COLO829 (cell line): ENCODE results near the gene DMRTA2.
A peak's percentile ranks its signal among the peaks of the same experiment; 100 is the strongest.

Source experiments
- DNase-seq: peaks from one replicate; pipeline ENCODE4 v3.0.0; 2012; ENCODE audit warnings: low spot score

The DMRTA2 gene

GRCh38 chr1:50422946-50423669 lies at the start of gene DMRTA2:
Gene DMRTA2, minus strand, starts transcription at chr1:50423443. Its CDS starts 1,907 bp downstream, at chr1:50421536.
- DNase-seq = peak; percentile 57

GRCh38 chr1:50471967-50472366 lies 48.7 kb upstream of the DMRTA2 start:
- DNase-seq = no peak

- no peak for DNase-seq
These were observed 39.7 kb upstream of the DMRTA2 start for GRCh38 chr1:50462964-50463363.

GRCh38 chr1:50458507-50458906 lies 35.3 kb upstream of the DMRTA2 start:
- DNase-seq = no peak

- no peak for DNase-seq
These were observed 31.7 kb upstream of the DMRTA2 start for GRCh38 chr1:50454911-50455310.

- DNase-seq = no peak
These were observed 30.0 kb upstream of the DMRTA2 start for GRCh38 chr1:50453266-50453665.

GRCh38 chr1:50452700-50453099 lies 29.5 kb upstream of the DMRTA2 start:
- DNase-seq = no peak

GRCh38 chr1:50450861-50451653 lies 27.8 kb upstream of the DMRTA2 start:
- no peak for DNase-seq

GRCh38 chr1:50447961-50448360 lies 24.7 kb upstream of the DMRTA2 start:
- no peak for DNase-seq

GRCh38 chr1:50441183-50441582 lies 17.9 kb upstream of the DMRTA2 start:
- no peak for DNase-seq

- DNase-seq = no peak
These were observed 15.7 kb upstream of the DMRTA2 start for GRCh38 chr1:50438945-50439344.

- DNase-seq = no peak
These were observed 13.2 kb upstream of the DMRTA2 start for GRCh38 chr1:50436489-50436888.

GRCh38 chr1:50430010-50430405 lies 6.8 kb upstream of the DMRTA2 start:
- DNase-seq = no peak

GRCh38 chr1:50427818-50428779 lies 4.9 kb upstream of the DMRTA2 start:
- no peak for DNase-seq

- no peak for DNase-seq
These were observed 4.0 kb upstream of the DMRTA2 start for GRCh38 chr1:50427086-50427817.

GRCh38 chr1:50426702-50427085 lies 3.5 kb upstream of the DMRTA2 start:
- DNase-seq = no peak

- DNase-seq = no peak
These were observed 3.0 kb upstream of the DMRTA2 start for GRCh38 chr1:50426108-50426700.

- DNase-seq = no peak
These were observed 2.3 kb upstream of the DMRTA2 start for GRCh38 chr1:50425376-50426107.

GRCh38 chr1:50424884-50425375 lies 1.7 kb upstream of the DMRTA2 start:
- no peak for DNase-seq
